ENCODE results near the gene NHEJ1. TPM values are rescaled to one million over a fixed set of nuclear protein-coding genes. Genes with fewer than 3 reads are reported as not detected.
A peak's percentile ranks its signal among the peaks of the same experiment; 100 is the strongest.

The NHEJ1 gene
- total and polyA plus RNA-seq, 9 of the 15 experiments (the other 6 are each of a cell fraction or from before 2014, with no cell fraction given), result 9.0 to 23.7 (median 13.9) TPM

DNA sequence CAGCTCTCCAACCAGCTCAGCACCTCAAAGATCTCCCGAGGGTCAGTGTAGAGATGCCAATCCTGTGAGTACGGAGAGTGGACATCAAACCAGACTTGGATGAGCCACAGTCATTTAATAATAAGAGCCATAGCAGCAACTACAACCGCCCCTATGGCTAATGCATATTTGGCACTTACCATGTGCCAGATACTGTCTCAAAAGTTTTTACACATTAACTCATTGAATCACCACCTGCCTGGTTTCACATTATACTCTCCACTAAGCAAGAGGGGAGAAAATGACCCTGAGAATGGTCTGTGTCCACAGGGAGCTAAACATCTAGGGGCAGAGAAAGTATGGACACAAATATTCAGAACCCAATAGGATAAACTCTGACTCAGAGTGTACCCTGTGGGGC lies 13.5 kb upstream of the NHEJ1 start (continued):
- TF ChIP-seq, protein P1, sequence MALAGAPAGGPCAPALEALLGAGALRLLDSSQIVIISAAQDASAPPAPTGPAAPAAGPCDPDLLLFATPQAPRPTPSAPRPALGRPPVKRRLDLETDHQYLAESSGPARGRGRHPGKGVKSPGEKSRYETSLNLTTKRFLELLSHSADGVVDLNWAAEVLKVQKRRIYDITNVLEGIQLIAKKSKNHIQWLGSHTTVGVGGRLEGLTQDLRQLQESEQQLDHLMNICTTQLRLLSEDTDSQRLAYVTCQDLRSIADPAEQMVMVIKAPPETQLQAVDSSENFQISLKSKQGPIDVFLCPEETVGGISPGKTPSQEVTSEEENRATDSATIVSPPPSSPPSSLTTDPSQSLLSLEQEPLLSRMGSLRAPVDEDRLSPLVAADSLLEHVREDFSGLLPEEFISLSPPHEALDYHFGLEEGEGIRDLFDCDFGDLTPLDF (CRISPR knock-in tag; IDR thresholded peaks at IDR 0.05), result no peak
- TF ChIP-seq NONO (IDR thresholded peaks at IDR 0.05; ENCODE audit: low read depth in 2 of 2, low read length in 1 of 2) (no peak), SMARCA4 (IDR thresholded peaks at IDR 0.05) (no peak)

DNA sequence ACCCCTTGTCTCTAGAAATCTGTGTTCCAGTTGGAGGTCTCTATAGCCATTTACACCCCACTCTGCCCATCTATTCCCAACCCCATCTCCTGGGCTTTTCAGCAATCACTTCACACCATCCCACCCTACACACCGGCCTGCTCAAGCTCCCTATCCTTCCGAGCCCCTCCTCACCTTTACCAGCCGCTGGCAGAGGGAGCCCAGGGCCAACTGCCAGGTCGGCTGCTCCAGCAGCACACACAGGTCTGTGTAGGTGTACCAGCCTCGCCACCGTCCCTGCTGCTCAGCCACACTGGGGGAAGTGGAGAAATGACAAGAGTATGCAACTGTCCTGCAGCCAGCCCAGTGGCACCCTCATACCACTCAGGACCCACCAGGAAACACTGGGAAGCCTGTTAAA lies 12.6 kb upstream of the NHEJ1 start:
- H3K27ac ChIP-seq (ENCODE audit: extremely low read depth, low read depth, low read length), result no peak overlapping the region
- in situ Hi-C loops (cut with MboI), result loop anchor here (5.0 kb wide), 2 partner anchors 34 to 119 kb away; partner anchors contain the start of gene ZFAND2B
- peaks cover 8 to 16% of the 10 kb centered on the region in 2 experiments; a peak in 4 of 5 replicates for H3K4me1 ChIP-seq (replicated peaks in 1 of 2; ENCODE audit: control insufficient read depth in 2 of 2, insufficient read depth in 2 of 2, low read length in 2 of 2)
- no peak overlapping the region for H3K4me3 ChIP-seq
- no peaks in the 10 kb centered on the region for H4K20me1 ChIP-seq (replicated peaks; ENCODE audit: control insufficient read depth, insufficient read depth, low read length)
- no peaks in the 10 kb centered on the region for H3K9me1 ChIP-seq (ENCODE audit: control insufficient read depth, insufficient read depth, low read length)
- POLR2A ChIA-PET, result no interaction called here
- H3K27me3 ChIP-seq (ENCODE audit: control insufficient read depth in 2 of 2, insufficient read depth in 2 of 2, low read length in 2 of 2), result no peaks in the 10 kb centered on the region
- no peak for ATAC-seq
- no peak for TF ChIP-seq HDAC3 (IDR thresholded peaks at IDR 0.05; ENCODE audit: borderline replicate concordance, partially characterized antibody)
- TF ChIP-seq HNRNPUL1 (IDR thresholded peaks at IDR 0.05; ENCODE audit: low read length), result no peak
- TF ChIP-seq CBX8 (IDR thresholded peaks at IDR 0.05; ENCODE audit: borderline replicate concordance, extremely low read depth, low read depth, low read length, poor library complexity, severe bottlenecking), result no peak
- TF ChIP-seq ZNF175 (CRISPR knock-in tag; IDR thresholded peaks at IDR 0.05; ENCODE audit: low read depth), result no peak
- no peak for TF ChIP-seq SRSF3 (IDR thresholded peaks at IDR 0.05; ENCODE audit: insufficient read depth, low read length)
- no peak for TF ChIP-seq EHMT2 (IDR thresholded peaks at IDR 0.05)
- no peak for TF ChIP-seq CBFA2T3 (IDR thresholded peaks at IDR 0.05)
- no peak for TF ChIP-seq L3MBTL2 (IDR thresholded peaks at IDR 0.05)
- DNase-seq (ENCODE audit: extremely low read depth in 1 of 4, low spot score in 3 of 4), result no peak
- WGBS (ENCODE audit: insufficient coverage, low coverage, missing lambda C conversion rate), result 100% methylated on average over 2 of the region's 6 CpGs
- no peaks in the 10 kb centered on the region for H3K9me3 ChIP-seq (replicated peaks; ENCODE audit: control insufficient read depth, insufficient read depth, low read depth, low read length)
- no TSS peak for BruUV-seq (replicated peaks)
- H3K36me3 ChIP-seq (ENCODE audit: control insufficient read depth, insufficient read depth, low read length), result peaks cover 29% of the 10 kb centered on the region; the same call in 2 of the 3 replicates
- peak overlapping the region in 1 of 2 experiments; percentile 71; a peak in 2 of 4 replicates for H3K9ac ChIP-seq (ENCODE audit: insufficient read depth in 1 of 2, low read depth in 2 of 2, low read length in 2 of 2)
- CTCF ChIA-PET (ENCODE audit: low intra/inter-chr PET ratio), result no interaction called here
- intact Hi-C loops (cut with micrococcal nuclease), result no loop called here
- no peak overlapping the region for H3K4me2 ChIP-seq (ENCODE audit: insufficient read depth, low read length)
- H2AFZ ChIP-seq (ENCODE audit: low read depth, low read length), result no peak overlapping the region
- no peak for FAIRE-seq
- H3K79me2 ChIP-seq (ENCODE audit: control insufficient read depth, insufficient read depth, low read length), result peaks cover 20% of the 10 kb centered on the region

Measured in K562 (cell line).